COR-L47 (cell line): ENCODE measurements around the gene ELP5.
A peak's percentile ranks its signal among the peaks of the same experiment; 100 is the strongest.

ENCODE experiments used
- DNase-seq: peaks from one replicate; lab custom pipeline; 2025; lab: John Stamatoyannopoulos, UW

ELP5 gene

GRCh38 chr17:7252176-7253043, at the start of gene ELP5:
ELP5 (plus strand) TSS chr17:7252215; CDS start chr17:7252551, 336 bp downstream.
- peak; percentile 67 for DNase-seq

- no peak for DNase-seq
These were observed 48.6 kb upstream of the ELP5 start for GRCh38 chr17:7203391-7203790.

GRCh38 chr17:7204336-7204735, 47.7 kb upstream of the ELP5 start:
- no peak for DNase-seq

GRCh38 chr17:7204828-7205461, 47.1 kb upstream of the ELP5 start:
- DNase-seq: peak; percentile 88

- no peak for DNase-seq
These were observed 46.5 kb upstream of the ELP5 start for GRCh38 chr17:7205561-7205960.

GRCh38 chr17:7207120-7208001, 44.7 kb upstream of the ELP5 start:
- no peak for DNase-seq

GRCh38 chr17:7208027-7208571, 43.9 kb upstream of the ELP5 start:
- no peak for DNase-seq

GRCh38 chr17:7208754-7209460, 43.1 kb upstream of the ELP5 start:
- DNase-seq: no peak

- DNase-seq: no peak
These were observed 40.3 kb upstream of the ELP5 start for GRCh38 chr17:7211491-7212273.

- DNase-seq: peak; percentile 89
These were observed 38.1 kb upstream of the ELP5 start for GRCh38 chr17:7213895-7214299.

- DNase-seq: peak; percentile 95
These were observed 37.5 kb upstream of the ELP5 start for GRCh38 chr17:7214300-7215135.

GRCh38 chr17:7215136-7215638, 36.8 kb upstream of the ELP5 start:
- DNase-seq: no peak

GRCh38 chr17:7215652-7216180, 36.3 kb upstream of the ELP5 start:
- DNase-seq: no peak

- DNase-seq: no peak
These were observed 35.5 kb upstream of the ELP5 start for GRCh38 chr17:7216242-7217112.

GRCh38 chr17:7217113-7217987, 34.7 kb upstream of the ELP5 start:
- DNase-seq: peak; percentile 42

- DNase-seq: no peak
These were observed 33.8 kb upstream of the ELP5 start for GRCh38 chr17:7218166-7218565.

- DNase-seq: no peak
These were observed 33.3 kb upstream of the ELP5 start for GRCh38 chr17:7218758-7219157.
